HG03064 (cell line): Measurements from ENCODE around the gene FRMD4A.

Experiments used
- ATAC-seq: cut with Tn5 transposase; IDR thresholded peaks from one replicate; pipeline ENCODE4 v1.9.1; 2021; ENCODE audit warnings: low read depth; ENCODE audit not compliant: unreplicated experiment

FRMD4A gene

GRCh38 chr10:14118953-14119352 is 211.8 kb downstream of the FRMD4A start:
- no peak for ATAC-seq

- no peak for ATAC-seq
Observed at GRCh38 chr10:14116837-14117236, 213.9 kb downstream of the FRMD4A start.

GRCh38 chr10:14116021-14116420 is 214.7 kb downstream of the FRMD4A start:
- no peak for ATAC-seq

- ATAC-seq: no peak
Observed at GRCh38 chr10:14114791-14115190, 215.9 kb downstream of the FRMD4A start.

- no peak for ATAC-seq
Observed at GRCh38 chr10:14112056-14112455, 218.7 kb downstream of the FRMD4A start.

GRCh38 chr10:14111208-14111607 is 219.5 kb downstream of the FRMD4A start:
- no peak for ATAC-seq

GRCh38 chr10:14106828-14107227 is 223.9 kb downstream of the FRMD4A start:
- ATAC-seq: no peak

GRCh38 chr10:14102056-14102455 is 228.7 kb downstream of the FRMD4A start:
- ATAC-seq: no peak

GRCh38 chr10:14099885-14100284 is 230.8 kb downstream of the FRMD4A start:
- no peak for ATAC-seq

- no peak for ATAC-seq
Observed at GRCh38 chr10:14093730-14094484, 236.8 kb downstream of the FRMD4A start.

GRCh38 chr10:14092799-14093198 is 237.9 kb downstream of the FRMD4A start:
- no peak for ATAC-seq

- no peak for ATAC-seq
Observed at GRCh38 chr10:14089556-14090292, 241.0 kb downstream of the FRMD4A start.

- no peak for ATAC-seq
Observed at GRCh38 chr10:14087566-14087965, 243.2 kb downstream of the FRMD4A start.

- ATAC-seq: no peak
Observed at GRCh38 chr10:14086596-14086995, 244.1 kb downstream of the FRMD4A start.

GRCh38 chr10:14084875-14085274 is 245.8 kb downstream of the FRMD4A start:
- no peak for ATAC-seq

GRCh38 chr10:14080795-14081194 is 249.9 kb downstream of the FRMD4A start:
- ATAC-seq: no peak

- ATAC-seq: no peak
Observed at GRCh38 chr10:14077430-14077829, 253.3 kb downstream of the FRMD4A start.

- no peak for ATAC-seq
Observed at GRCh38 chr10:14074062-14074884, 256.5 kb downstream of the FRMD4A start.

- no peak for ATAC-seq
Observed at GRCh38 chr10:14072541-14072940, 258.2 kb downstream of the FRMD4A start.

- ATAC-seq: no peak
Observed at GRCh38 chr10:14071956-14072355, 258.8 kb downstream of the FRMD4A start.

- no peak for ATAC-seq
Observed at GRCh38 chr10:14068601-14069250, 262.0 kb downstream of the FRMD4A start.
